A549 (cell line): ENCODE results near the gene TTPAL. TPM values are rescaled to one million over a fixed set of nuclear protein-coding genes. Genes with fewer than 3 reads are reported as not detected.

Source experiments
- ATAC-seq, 2 experiments: fragments of 200-7000 bp in 1 of 2; fragments of >200 bp in 1 of 2; cut with Nextera tagmentation in 1 of 2; cut with Tn5 transposase in 1 of 2; 3 replicates each; pipeline versions ENCODE4 v1.8.0 to v1.9.1; 2018 to 2020; ENCODE audit warnings: mild to moderate bottlenecking in 1 of 2, moderate library complexity in 1 of 2
- CTCF ChIA-PET: fragments of 300-600 bp; sonication (Branson Sonifier 250); formaldehyde crosslinking; extraction: SDS; loops from one replicate; lab custom pipeline; 2021; ENCODE audit warnings: antibody characterized with exemption, inconsistent platforms; lab: Yijun Ruan, JAX
- POLR2A ChIA-PET: fragments of 350-600 bp; formaldehyde crosslinking; extraction: SDS; loops from one replicate; lab custom pipeline; 2021; ENCODE audit warnings: antibody characterized with exemption, inconsistent platforms; lab: Yijun Ruan, JAX
- DNase-seq, 2 experiments: peaks; one replicate each; pipeline versions ENCODE4 v3.0.0 to v3.0.0-alpha.2; 2011 to 2016; ENCODE audit warnings: low read depth in 1 of 2, low spot score in 1 of 2
- FAIRE-seq: peaks from 2 replicates; lab custom pipeline; 2011; peaks lifted over from hg19 to GRCh38; lab: Jason Lieb, UNC
- H3K27ac ChIP-seq, 2 experiments: fragments of >200 bp; sonication (Bioruptor Twin); formaldehyde crosslinking; 3 replicates each; pipeline ENCODE4 v1.5.1; 2016 to 2017
- H3K4me1 ChIP-seq: fragments of >200 bp; sonication (Bioruptor Twin); formaldehyde crosslinking; 3 replicates; pipeline ENCODE4 v1.6.1; 2016
- H3K4me2 ChIP-seq: fragments of >200 bp; sonication (Bioruptor Twin); formaldehyde crosslinking; 3 replicates; pipeline ENCODE4 v1.6.1; 2016
- H3K4me3 ChIP-seq: fragments of >200 bp; sonication (Bioruptor Twin); formaldehyde crosslinking; 3 replicates; pipeline ENCODE4 v1.5.1; 2016
- H3K9me3 ChIP-seq: fragments of >200 bp; sonication (Bioruptor Twin); formaldehyde crosslinking; 3 replicates; pipeline ENCODE4 v1.6.1; 2016
- BHLHE40 ChIP-seq: IDR thresholded peaks from 2 replicates; pipeline ENCODE4 v1.6.1; 2012; ENCODE audit warnings: low read depth, low read length, inconsistent platforms
- CBX2 ChIP-seq: fragments of 200-600 bp; sonication (generic); IDR thresholded peaks from 2 replicates; pipeline ENCODE4 v1.6.1; 2016; ENCODE audit warnings: low read depth, mild to moderate bottlenecking, borderline replicate concordance
- CBX8 ChIP-seq: fragments of 200-600 bp; sonication (generic); IDR thresholded peaks from 2 replicates; pipeline ENCODE4 v1.6.1; 2016
- CHD4 ChIP-seq: fragments of 200-600 bp; sonication (generic); IDR thresholded peaks from 2 replicates; pipeline ENCODE4 v1.6.1; 2016; ENCODE audit warnings: antibody characterized with exemption, mild to moderate bottlenecking, borderline replicate concordance
- EHF ChIP-seq: fragments of 250-450 bp; sonication (Bioruptor Pico); IDR thresholded peaks from 2 replicates; pipeline ENCODE4 v1.5.0; 2020; ENCODE audit warnings: mild to moderate bottlenecking
- EHMT2 ChIP-seq: fragments of 200-600 bp; sonication (generic); IDR thresholded peaks from 2 replicates; pipeline ENCODE4 v1.6.1; 2016; ENCODE audit warnings: antibody characterized with exemption, low read depth, mild to moderate bottlenecking, moderate library complexity
- ESRRA ChIP-seq: fragments of 150-350 bp; IDR thresholded peaks from 2 replicates; pipeline ENCODE4 v1.6.1; 2014; ENCODE audit warnings: mild to moderate bottlenecking, low read length, borderline replicate concordance
- FOXS1 ChIP-seq: fragments of 250-450 bp; sonication (Bioruptor Pico); IDR thresholded peaks from 2 replicates; pipeline ENCODE4 v1.5.0; 2020; ENCODE audit warnings: mild to moderate bottlenecking, moderate library complexity
- GATA3 ChIP-seq: IDR thresholded peaks from 2 replicates; pipeline ENCODE4 v1.6.1; 2012; ENCODE audit warnings: borderline replicate concordance
- HDAC2 ChIP-seq: fragments of 200-600 bp; sonication (generic); IDR thresholded peaks from 2 replicates; pipeline ENCODE4 v1.6.1; 2016
- HOXA7 ChIP-seq: fragments of 250-450 bp; sonication (Bioruptor Pico); IDR thresholded peaks from 2 replicates; pipeline ENCODE4 v1.5.0; 2020; ENCODE audit warnings: mild to moderate bottlenecking, moderate library complexity
- HOXB5 ChIP-seq: fragments of 250-450 bp; sonication (Bioruptor Pico); IDR thresholded peaks from 2 replicates; pipeline ENCODE4 v1.5.0; 2020; ENCODE audit warnings: mild to moderate bottlenecking, moderate library complexity
- KDM1A ChIP-seq: fragments of 200-600 bp; sonication (generic); IDR thresholded peaks from 2 replicates; pipeline ENCODE4 v1.6.1; 2016; ENCODE audit warnings: low read depth, mild to moderate bottlenecking
- MAZ ChIP-seq: fragments of 150-350 bp; IDR thresholded peaks from 2 replicates; pipeline ENCODE4 v1.6.1; 2014; ENCODE audit warnings: antibody characterized with exemption, low read depth, low read length, borderline replicate concordance
- MYC ChIP-seq: IDR thresholded peaks from 2 replicates; pipeline ENCODE4 v1.6.1; 2012; ENCODE audit warnings: mild to moderate bottlenecking, inconsistent platforms, low read length, improper control_type of control experiment, borderline replicate concordance
- NPAS2 ChIP-seq: fragments of 250-450 bp; sonication (Bioruptor Pico); IDR thresholded peaks from 2 replicates; pipeline ENCODE4 v1.8.0; 2022; ENCODE audit warnings: mild to moderate bottlenecking, moderate library complexity, borderline replicate concordance
- PHF8 ChIP-seq: fragments of 200-600 bp; sonication (generic); IDR thresholded peaks from 2 replicates; pipeline ENCODE4 v1.6.1; 2016; ENCODE audit warnings: low read depth, mild to moderate bottlenecking, antibody characterized with exemption, moderate library complexity, borderline replicate concordance
- RARB ChIP-seq: fragments of 250-450 bp; sonication (Bioruptor Pico); IDR thresholded peaks from 2 replicates; pipeline ENCODE4 v1.8.0; 2021; ENCODE audit warnings: mild to moderate bottlenecking, moderate library complexity
- RFX5 ChIP-seq: fragments of 450-650 bp; IDR thresholded peaks from 2 replicates; pipeline ENCODE4 v1.7.1; 2014; ENCODE audit warnings: antibody characterized with exemption, mild to moderate bottlenecking, moderate library complexity
- RNF2 ChIP-seq: fragments of 200-600 bp; sonication (generic); IDR thresholded peaks from 2 replicates; pipeline ENCODE4 v1.6.1; 2016; ENCODE audit warnings: low read depth, mild to moderate bottlenecking, antibody characterized with exemption, moderate library complexity, borderline replicate concordance
- TP53 ChIP-seq: fragments of 250-450 bp; sonication (Bioruptor Pico); IDR thresholded peaks from 2 replicates; pipeline ENCODE4 v1.5.0; 2021; ENCODE audit warnings: mild to moderate bottlenecking, moderate library complexity
- ZNF302 ChIP-seq: fragments of 250-450 bp; sonication (Bioruptor Pico); IDR thresholded peaks from 2 replicates; pipeline ENCODE4 v1.9.0; 2021; ENCODE audit warnings: inconsistent platforms, mild to moderate bottlenecking, moderate library complexity
- ZSCAN20 ChIP-seq: fragments of 250-450 bp; sonication (Bioruptor Pico); IDR thresholded peaks from 2 replicates; pipeline ENCODE4 v1.8.0; 2022; ENCODE audit warnings: mild to moderate bottlenecking, moderate library complexity
- WGBS: methylation state at CpG from one replicate; pipeline ENCODE4 v1.1.6; 2017; ENCODE audit errors: missing lambda C conversion rate; 5-methylcytosine and 5-hydroxymethylcytosine counted together
- polyA plus RNA-seq, 4 experiments: library from polyadenylated mRNA; depleted of rRNA in 3 of 4; stranded (reverse); fragments of >200 nt; fragmentation: RNase III in 1 of 4; extraction: RNeasy Plus Mini Kit Qiagen cat#74134 plus additional on column Dnase treatment in 1 of 4; gene quantifications; 2 replicates in 3 of 4; 3 replicates in 1 of 4; pipeline ENCODE4 v1.2.3, GENCODE V29; 2011 to 2017
- TF ChIP-seq, protein P1 (sequence below): fragments of >200 bp; sonication (Bioruptor Twin); formaldehyde crosslinking; IDR thresholded peaks from 2 replicates; pipeline ENCODE4 v1.6.1; 2016
- TF ChIP-seq, protein P2 (sequence below): fragments of 250-450 bp; sonication (Bioruptor Pico); IDR thresholded peaks from 2 replicates; pipeline ENCODE4 v1.5.0; 2021; ENCODE audit warnings: mild to moderate bottlenecking, moderate library complexity, borderline replicate concordance
- TF ChIP-seq, protein P3 (sequence below): fragments of 200-600 bp; sonication (generic); IDR thresholded peaks from 2 replicates; pipeline ENCODE4 v1.6.1; 2016; ENCODE audit warnings: antibody characterized with exemption, mild to moderate bottlenecking, moderate library complexity
- TF ChIP-seq, protein P4 (sequence below): IDR thresholded peaks from 2 replicates; pipeline ENCODE4 v1.6.1; 2012; ENCODE audit warnings: low read depth, borderline replicate concordance
- TF ChIP-seq, protein P5 (sequence below): IDR thresholded peaks from 2 replicates; pipeline ENCODE4 v1.6.1; 2012

Gene TTPAL
- polyA plus RNA-seq, 2 of the 4 experiments (the other 2 are of a cell fraction): 9.1 to 9.2 TPM

DNA sequence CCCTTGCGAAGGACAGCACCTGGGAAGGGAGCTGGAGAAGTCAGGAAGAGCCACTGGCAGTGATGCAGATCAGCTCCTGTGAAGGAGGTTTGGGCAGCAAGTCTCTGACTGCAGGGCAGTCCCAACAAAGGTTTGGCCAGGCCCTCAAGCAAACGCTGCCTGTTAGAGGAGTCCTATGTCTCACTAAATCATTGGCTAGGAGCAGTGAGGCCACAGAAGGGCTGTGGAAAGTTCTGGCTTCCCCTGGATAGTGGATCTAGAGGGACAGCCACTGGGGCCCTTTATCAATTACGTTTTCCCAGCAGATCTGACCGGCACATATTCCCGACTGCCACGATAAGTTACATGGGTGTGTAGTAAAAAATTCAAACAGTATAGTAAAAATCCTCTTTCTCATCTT is 2.5 kb downstream of the TTPAL start:
- POLR2A ChIA-PET: no interaction called here

DNA sequence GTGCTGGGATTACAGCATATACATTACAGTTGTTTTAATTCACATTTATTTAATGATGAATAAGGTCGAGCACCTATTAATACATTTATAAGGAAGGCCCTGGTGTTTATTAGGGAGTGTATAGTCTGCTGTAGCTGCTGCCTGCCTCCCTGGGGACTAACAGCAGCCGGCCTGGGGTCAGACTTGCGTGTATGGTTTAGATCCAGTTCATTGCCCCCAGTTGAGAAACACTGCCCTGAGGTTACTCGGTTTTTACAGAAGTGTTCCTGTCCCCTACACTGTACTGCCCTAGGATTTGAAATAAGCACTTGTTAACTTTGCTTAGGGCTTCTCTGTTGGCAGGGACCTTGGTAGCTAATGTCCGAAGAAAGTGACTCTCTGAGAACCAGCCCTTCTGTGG is 4.0 kb downstream of the TTPAL start:
- H3K4me2 ChIP-seq: no peak overlapping the region
- ChIA-PET POLR2A (no interaction called here), CTCF (interaction anchor here (0.9 to 2.3 kb wide), 6 partner anchors 8 to 262 kb away, joined by 3 to 11 read pairs (median 4); no protein-coding TSS in a partner anchor)
- FAIRE-seq (no peak), DNase-seq (no peak), ATAC-seq (no peak)
- H3K4me3 ChIP-seq: no peak overlapping the region
- 71% methylated on average over 5 of the region's 5 CpGs for WGBS
- no peak overlapping the region for H3K27ac ChIP-seq
- TF ChIP-seq CBX8 (no peak), EHMT2 (no peak), MYC (no peak), RFX5 (no peak), BHLHE40 (no peak), ZNF302 (CRISPR knock-in tag) (no peak), FOXS1 (CRISPR knock-in tag) (no peak), MAZ (no peak), CHD4 (no peak), CBX2 (no peak), NPAS2 (CRISPR knock-in tag) (no peak), PHF8 (no peak), ESRRA (no peak), KDM1A (no peak), ZSCAN20 (CRISPR knock-in tag) (no peak), HOXB5 (CRISPR knock-in tag) (no peak), RNF2 (no peak)
- TF ChIP-seq, protein P1, sequence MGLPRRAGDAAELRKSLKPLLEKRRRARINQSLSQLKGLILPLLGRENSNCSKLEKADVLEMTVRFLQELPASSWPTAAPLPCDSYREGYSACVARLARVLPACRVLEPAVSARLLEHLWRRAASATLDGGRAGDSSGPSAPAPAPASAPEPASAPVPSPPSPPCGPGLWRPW: no peak
- TF ChIP-seq, protein P2, sequence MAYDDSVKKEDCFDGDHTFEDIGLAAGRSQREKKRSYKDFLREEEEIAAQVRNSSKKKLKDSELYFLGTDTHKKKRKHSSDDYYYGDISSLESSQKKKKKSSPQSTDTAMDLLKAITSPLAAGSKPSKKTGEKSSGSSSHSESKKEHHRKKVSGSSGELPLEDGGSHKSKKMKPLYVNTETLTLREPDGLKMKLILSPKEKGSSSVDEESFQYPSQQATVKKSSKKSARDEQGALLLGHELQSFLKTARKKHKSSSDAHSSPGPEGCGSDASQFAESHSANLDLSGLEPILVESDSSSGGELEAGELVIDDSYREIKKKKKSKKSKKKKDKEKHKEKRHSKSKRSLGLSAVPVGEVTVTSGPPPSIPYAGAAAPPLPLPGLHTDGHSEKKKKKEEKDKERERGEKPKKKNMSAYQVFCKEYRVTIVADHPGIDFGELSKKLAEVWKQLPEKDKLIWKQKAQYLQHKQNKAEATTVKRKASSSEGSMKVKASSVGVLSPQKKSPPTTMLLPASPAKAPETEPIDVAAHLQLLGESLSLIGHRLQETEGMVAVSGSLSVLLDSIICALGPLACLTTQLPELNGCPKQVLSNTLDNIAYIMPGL: no peak
- TF ChIP-seq, protein P3, sequence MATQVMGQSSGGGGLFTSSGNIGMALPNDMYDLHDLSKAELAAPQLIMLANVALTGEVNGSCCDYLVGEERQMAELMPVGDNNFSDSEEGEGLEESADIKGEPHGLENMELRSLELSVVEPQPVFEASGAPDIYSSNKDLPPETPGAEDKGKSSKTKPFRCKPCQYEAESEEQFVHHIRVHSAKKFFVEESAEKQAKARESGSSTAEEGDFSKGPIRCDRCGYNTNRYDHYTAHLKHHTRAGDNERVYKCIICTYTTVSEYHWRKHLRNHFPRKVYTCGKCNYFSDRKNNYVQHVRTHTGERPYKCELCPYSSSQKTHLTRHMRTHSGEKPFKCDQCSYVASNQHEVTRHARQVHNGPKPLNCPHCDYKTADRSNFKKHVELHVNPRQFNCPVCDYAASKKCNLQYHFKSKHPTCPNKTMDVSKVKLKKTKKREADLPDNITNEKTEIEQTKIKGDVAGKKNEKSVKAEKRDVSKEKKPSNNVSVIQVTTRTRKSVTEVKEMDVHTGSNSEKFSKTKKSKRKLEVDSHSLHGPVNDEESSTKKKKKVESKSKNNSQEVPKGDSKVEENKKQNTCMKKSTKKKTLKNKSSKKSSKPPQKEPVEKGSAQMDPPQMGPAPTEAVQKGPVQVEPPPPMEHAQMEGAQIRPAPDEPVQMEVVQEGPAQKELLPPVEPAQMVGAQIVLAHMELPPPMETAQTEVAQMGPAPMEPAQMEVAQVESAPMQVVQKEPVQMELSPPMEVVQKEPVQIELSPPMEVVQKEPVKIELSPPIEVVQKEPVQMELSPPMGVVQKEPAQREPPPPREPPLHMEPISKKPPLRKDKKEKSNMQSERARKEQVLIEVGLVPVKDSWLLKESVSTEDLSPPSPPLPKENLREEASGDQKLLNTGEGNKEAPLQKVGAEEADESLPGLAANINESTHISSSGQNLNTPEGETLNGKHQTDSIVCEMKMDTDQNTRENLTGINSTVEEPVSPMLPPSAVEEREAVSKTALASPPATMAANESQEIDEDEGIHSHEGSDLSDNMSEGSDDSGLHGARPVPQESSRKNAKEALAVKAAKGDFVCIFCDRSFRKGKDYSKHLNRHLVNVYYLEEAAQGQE: no peak
- H3K9me3 ChIP-seq: no peaks in the 10 kb centered on the region
- peaks cover 12% of the 10 kb centered on the region; the same call in 2 of the 3 replicates for H3K4me1 ChIP-seq

More for the DNA sequence above, 2.5 kb downstream of the TTPAL start:
- DNase-seq (no peak), FAIRE-seq (no peak), ATAC-seq (no peak)
- Histone ChIP-seq H3K4me2 (no peak overlapping the region), H3K4me3 (no peak overlapping the region), H3K4me1 (peaks cover 12% of the 10 kb centered on the region; the same call in 2 of the 3 replicates), H3K27ac (no peak overlapping the region), H3K9me3 (no peaks in the 10 kb centered on the region)
- CTCF ChIA-PET: interaction anchor here (1.0 to 1.3 kb wide), 3 partner anchors 18 to 132 kb away, joined by 3 to 5 read pairs (median 4); no protein-coding TSS in a partner anchor
- 83% methylated on average over 6 of the region's 6 CpGs for WGBS
- TF ChIP-seq HOXA7 (CRISPR knock-in tag) (no peak), EHF (CRISPR knock-in tag) (no peak), TP53 (no peak), HDAC2 (no peak), GATA3 (no peak), CBX2 (no peak), MYC (no peak), KDM1A (no peak), RARB (CRISPR knock-in tag) (no peak)
- TF ChIP-seq, protein P4, sequence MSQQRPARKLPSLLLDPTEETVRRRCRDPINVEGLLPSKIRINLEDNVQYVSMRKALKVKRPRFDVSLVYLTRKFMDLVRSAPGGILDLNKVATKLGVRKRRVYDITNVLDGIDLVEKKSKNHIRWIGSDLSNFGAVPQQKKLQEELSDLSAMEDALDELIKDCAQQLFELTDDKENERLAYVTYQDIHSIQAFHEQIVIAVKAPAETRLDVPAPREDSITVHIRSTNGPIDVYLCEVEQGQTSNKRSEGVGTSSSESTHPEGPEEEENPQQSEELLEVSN: no peak
- TF ChIP-seq, protein P5, sequence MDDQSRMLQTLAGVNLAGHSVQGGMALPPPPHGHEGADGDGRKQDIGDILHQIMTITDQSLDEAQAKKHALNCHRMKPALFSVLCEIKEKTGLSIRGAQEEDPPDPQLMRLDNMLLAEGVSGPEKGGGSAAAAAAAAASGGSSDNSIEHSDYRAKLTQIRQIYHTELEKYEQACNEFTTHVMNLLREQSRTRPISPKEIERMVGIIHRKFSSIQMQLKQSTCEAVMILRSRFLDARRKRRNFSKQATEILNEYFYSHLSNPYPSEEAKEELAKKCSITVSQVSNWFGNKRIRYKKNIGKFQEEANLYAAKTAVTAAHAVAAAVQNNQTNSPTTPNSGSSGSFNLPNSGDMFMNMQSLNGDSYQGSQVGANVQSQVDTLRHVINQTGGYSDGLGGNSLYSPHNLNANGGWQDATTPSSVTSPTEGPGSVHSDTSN: no peak
